ENCODE data around the gene SLC22A5.

DNA sequence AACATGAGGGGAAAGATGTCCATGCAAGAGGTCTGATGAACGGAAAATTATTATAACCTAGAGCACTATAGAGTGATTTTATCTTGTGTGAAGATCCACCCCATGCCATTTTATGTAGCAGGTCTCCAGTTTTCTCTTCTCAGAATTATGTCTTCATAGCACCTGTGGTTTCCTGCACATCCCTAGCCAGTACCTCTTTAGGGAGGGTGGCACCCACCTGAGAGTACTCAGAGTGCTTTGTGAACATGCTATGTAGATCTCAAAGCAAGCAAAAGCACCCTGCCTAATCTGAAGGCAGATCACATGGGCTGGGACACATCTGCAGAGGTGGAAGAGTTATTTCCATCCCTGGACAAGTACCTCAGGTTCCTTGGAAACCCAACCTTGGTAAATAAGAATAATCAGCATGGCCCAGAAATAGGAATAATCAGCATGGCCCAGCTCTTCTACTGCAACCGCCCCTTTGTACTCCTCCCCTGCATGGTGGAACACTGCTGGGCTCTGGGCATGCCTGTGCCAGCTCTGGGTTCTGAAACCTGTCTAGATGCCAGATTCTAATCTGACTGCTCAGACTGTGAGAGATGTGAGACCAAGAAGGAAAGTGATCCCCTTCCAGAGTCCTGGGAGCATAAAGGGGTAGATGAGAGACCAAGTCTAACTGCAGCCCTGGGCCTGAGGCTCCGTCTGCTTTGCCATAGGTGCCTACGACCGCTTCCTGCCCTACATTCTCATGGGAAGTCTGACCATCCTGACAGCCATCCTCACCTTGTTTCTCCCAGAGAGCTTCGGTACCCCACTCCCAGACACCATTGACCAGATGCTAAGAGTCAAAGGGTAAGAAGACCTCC lies 23.7 kb downstream of the SLC22A5 start:
- TF ChIP-seq, protein P1, sequence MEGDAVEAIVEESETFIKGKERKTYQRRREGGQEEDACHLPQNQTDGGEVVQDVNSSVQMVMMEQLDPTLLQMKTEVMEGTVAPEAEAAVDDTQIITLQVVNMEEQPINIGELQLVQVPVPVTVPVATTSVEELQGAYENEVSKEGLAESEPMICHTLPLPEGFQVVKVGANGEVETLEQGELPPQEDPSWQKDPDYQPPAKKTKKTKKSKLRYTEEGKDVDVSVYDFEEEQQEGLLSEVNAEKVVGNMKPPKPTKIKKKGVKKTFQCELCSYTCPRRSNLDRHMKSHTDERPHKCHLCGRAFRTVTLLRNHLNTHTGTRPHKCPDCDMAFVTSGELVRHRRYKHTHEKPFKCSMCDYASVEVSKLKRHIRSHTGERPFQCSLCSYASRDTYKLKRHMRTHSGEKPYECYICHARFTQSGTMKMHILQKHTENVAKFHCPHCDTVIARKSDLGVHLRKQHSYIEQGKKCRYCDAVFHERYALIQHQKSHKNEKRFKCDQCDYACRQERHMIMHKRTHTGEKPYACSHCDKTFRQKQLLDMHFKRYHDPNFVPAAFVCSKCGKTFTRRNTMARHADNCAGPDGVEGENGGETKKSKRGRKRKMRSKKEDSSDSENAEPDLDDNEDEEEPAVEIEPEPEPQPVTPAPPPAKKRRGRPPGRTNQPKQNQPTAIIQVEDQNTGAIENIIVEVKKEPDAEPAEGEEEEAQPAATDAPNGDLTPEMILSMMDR (IDR thresholded peaks at IDR 0.05), result no peak
- no peak for TF ChIP-seq POLR2AphosphoS5 (IDR thresholded peaks at IDR 0.05)
- no peak for TF ChIP-seq POLR2A (IDR thresholded peaks at IDR 0.05)
- TF ChIP-seq EP300 (IDR thresholded peaks at IDR 0.05), result no peak

All from upper lobe of left lung (tissue), 4 donors.